GM19351 (cell line): Measurements from ENCODE around the gene RALGPS2.

Experiments
- ATAC-seq: cut with Tn5 transposase; IDR thresholded peaks from one replicate; pipeline ENCODE4 v1.9.1; 2021; ENCODE audit warnings: mild to moderate bottlenecking, moderate library complexity; ENCODE audit not compliant: unreplicated experiment

RALGPS2 gene

DNA sequence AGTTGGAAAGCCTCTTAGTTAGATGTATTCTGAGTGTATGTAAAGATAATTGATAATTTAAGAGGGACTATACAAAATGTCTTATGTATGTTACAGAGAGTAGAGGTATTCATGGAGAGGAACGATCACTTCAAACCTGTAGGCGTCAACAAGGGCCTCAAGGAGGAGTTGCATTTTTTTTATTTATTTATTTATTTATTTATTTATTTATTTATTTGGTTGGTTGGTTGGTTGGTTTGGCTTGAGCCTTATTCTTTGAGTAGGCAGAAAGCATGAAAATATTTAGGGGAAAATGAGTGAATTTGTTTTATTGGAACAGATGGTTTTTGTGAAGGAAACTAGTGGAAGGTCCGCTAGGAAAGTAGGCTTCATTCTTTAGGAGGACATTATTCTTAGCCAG lies 137.4 kb downstream of the RALGPS2 start:
- no peak for ATAC-seq

DNA sequence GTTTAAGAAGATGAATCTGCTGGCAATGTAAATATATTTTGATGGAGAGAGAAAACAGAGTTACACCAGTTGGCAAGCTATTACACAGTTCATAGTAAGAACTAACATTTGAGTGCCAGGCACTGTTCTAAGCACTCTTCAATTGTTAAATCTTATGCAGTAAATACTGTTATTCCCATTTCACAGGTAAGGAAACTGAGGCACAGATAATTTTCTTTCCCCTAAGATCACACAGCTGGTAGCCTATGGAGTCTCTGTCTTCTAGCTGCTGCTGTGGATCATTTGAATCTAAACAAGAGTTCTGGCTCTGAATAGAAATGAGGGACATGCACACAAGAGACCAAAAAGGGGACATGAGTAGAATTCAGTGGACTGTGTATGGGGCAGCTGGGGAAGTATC lies 137.8 kb downstream of the RALGPS2 start:
- ATAC-seq: no peak

DNA sequence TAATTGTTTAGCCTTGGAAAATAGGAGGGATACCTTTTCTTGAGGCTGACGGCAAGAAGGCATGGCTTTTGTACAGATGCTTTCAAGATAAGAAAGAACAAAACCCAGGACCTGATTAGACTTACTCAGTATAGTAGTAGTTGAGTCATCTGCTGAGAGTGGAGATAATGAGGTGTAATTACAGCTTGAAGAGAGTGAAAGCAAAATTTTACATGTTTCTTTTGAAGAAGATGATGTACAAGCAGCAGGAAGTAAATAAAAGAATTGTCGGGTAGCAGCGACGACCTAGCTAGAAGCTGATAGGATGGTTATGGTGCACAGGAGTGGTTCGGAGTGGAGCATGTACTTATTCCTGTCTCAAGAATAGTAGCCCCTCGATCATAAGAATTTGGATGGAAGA lies 139.3 kb downstream of the RALGPS2 start:
- no peak for ATAC-seq

DNA sequence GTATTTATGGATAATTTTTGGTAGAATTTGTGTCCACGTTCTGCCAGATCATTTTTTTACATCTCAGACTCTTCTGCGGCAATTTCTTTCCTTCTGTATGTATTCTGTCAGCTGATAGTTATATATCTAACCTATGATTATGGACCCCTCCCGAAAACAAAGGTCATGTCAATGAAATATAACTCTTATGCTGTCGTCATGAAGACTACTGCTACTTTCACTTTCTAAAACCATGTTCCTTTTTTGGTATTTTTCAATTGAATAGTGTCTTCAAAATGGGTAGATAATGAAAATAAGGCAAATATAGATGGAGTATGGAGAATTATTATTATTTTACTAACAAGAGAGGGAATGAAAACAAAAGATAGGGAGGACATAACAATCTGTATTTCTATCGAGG lies 142.6 kb downstream of the RALGPS2 start:
- ATAC-seq: no peak

DNA sequence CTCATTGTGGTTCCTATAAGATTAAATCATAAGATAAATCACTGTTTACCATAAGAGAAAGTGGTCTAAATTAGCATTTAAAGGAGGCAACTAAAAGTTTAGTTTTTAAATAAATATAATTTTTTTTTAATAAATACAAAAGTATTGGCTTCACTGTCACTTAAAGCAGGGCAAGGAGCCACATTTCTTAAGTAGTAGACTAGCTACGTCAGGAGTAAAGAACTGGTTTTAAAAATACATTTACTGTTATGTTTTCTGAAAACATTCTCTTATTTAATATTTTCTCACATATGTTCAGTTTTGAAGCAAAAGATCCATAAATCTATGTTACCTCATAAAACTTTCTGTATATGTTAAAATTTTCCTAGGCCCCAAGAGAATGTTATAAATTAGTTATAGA lies 143.7 kb downstream of the RALGPS2 start:
- ATAC-seq: no peak

DNA sequence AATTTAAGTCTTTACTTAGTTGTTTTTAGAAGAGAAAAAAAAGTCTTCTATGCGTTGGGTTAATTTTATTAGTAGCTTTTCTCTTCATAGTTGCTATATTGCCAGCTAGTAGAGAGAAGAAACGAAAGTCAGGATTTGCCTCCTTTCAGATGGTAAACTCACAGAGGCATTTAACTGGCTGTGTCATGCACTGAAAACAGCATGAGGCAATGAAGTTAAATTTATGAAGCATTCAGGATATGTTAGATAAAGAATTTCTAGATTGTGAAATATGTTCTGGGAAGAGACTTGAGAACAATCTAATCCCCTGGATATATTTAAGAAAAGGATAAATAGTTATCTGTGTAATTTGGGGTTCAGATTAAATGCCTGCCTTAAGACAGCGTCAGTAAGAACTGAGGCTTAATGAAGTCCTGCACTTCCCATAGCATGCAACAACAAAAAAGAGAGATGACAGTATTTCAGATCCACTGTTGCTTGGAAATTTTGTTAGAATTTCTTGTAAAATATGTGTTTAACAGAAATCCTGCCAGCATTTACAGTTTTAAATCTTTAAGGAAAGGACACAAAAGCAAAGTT lies 144.2 kb downstream of the RALGPS2 start:
- no peak for ATAC-seq

DNA sequence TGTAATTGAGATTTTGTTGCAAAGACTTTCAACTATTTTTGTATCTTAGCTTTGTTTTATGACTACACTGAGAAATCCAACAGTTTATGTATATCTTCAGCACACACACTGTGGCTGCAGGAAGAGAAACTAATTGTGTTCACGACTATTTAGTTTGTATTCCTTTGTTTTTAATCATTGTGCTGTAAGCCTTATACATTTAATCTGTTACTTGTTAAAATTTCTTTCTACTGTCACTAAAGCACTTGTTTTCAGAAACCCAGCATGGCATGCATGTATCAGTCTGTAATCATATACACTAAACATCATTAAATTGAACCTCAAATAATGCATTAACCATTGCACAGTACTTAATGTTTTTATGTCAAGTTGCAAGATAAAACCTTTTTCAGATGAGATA lies 145.2 kb downstream of the RALGPS2 start:
- no peak for ATAC-seq

DNA sequence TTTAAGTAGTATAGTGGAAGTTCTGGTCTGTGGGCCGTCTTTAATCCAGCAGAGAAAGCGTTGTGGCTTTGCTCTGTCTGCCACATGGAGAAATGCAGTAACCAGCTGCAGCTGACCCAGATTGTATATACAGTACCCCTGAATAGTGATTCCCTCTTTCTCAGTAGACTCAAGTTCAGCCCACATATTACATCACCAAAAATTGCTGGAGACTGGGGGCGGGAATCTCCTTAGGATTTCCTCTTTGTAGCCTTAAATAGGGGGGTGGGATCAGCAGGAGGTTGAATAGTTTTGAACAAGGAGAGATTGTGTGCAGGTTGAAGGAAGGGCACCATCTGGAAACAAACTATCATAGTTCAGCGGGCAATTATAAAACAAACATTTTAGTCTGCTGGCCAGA lies 145.9 kb downstream of the RALGPS2 start, which contains the start of gene ANGPTL1:
Gene ANGPTL1 (minus strand): TSS at position 134 of the 400 bp plus-strand sequence. CDS start 5,301 bp downstream, outside the sequence.
- ATAC-seq: no peak

DNA sequence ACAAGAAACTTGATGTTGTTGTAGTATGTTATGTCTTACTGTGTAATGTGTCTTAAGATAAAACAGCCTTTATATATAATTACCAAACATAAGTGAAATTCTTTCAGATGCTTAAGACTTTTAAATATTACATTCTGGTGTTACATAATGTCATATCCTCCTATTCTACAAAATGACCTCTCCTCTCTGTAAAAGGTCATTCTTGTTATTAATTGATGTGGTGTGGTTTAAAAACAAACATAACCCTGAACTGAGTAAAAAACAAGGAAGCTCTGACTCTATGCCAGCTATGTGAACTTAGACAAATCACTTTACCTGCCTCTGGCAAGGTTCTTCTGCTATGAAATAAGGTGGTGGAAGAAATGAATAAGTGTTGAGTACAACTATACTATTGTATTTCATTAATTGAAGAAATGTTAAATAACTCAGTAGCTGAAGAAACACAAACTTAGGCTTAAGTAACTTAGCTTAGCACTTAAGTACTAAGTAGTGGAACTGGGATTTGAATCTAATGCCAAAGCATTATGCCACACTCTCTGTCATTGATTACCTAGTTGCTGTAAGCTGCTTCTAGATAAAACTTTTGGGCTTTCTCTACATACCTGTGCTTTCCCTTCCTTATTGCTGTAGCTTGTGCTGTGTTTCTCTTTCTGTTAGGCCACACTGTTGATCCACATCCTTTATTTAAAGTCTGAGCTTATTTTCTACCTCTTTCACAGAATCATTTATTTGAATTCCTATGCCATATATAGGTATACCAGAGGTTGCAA lies 146.7 kb downstream of the RALGPS2 start:
- ATAC-seq: no peak

DNA sequence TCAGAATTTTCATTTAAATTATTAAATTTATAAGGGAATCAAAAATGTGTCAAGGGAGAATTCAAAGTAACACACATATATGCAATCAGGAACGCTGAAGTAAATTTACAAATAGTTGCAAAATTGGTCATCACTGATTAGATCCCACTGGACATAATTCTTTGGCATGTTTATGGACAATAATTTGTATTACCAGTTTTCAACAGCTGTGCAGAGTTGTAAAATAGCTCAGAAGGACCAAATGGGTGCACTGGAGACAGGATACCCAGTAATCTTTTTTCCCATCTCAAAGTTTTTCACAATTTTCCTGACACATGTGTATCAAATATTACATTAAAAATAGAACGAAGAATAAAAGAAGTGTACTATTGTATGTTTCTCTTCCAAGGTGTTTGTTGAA lies 149.9 kb downstream of the RALGPS2 start:
- no peak for ATAC-seq

DNA sequence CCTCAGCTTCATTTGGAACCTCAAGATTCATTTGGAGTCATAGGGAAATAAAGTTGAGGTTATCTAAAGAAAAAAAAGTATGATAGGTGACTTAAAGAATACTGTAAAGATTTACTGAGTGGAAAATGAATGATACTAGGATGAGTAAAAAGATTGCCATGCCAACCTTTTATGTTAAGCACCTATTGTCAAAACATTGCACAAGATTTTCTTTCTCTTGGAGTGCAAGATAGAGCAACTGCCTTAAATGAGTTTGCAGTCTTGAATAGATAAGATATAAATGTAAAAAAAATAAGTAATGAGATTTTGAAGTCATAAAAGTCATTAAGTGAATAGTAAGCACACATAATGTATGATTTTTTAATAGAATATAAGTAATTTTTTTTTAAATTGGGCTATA lies 150.9 kb downstream of the RALGPS2 start:
- no peak for ATAC-seq

DNA sequence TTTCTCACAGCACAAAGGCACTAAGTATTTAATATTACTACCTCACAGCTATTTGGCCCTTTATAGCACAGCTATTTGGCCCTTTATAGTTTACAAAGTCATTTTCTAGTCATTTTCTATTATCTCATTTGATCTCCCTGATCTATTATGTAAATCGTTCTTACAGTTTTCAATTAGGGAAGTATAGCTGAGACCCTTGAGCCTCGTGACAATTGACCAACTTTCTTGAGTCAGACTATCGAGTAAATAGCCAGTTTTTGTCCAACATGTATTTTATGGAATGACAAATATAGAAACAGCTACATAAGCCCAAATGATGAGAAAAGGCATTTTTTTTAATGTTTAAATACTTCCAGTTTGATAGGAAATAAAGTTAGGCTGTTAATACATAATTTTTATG lies 152.9 kb downstream of the RALGPS2 start:
- ATAC-seq: no peak

DNA sequence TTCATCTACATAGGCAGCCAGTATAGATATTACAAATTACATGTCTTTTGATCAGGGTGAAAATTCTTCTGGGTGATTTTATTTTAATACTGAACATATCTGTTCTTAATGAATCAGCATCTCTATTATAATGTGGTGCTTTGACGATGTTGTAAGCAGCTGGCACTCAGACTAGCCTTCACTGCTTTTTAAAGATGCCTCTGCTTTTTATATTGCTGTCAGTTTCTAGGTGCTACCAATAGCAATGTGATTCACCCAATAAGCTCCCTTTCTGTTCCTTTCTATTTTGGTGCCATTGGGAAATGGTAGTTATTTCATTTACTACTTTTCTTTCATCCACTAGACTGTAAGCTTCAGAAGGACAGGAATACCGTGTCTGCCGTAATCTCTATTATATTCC lies 156.9 kb downstream of the RALGPS2 start:
- ATAC-seq: no peak

DNA sequence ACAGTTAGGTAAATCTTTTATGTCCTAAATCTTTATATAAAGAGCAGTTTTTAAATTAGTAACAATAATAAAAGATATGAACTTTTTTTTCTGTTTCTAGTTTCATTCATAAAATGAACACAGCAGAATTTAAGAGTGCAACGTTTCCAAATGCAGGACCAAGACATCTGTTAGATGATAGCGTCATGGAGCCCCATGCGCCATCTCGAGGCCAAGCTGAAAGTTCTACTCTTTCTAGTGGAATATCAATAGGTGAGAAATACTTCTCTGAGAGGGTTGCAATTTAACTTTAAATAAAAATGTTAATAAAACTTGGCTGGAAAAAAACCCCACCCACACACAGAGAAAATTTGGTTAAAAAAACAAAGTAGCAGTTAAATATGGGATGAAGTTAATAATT lies 160.8 kb downstream of the RALGPS2 start:
- no peak for ATAC-seq

DNA sequence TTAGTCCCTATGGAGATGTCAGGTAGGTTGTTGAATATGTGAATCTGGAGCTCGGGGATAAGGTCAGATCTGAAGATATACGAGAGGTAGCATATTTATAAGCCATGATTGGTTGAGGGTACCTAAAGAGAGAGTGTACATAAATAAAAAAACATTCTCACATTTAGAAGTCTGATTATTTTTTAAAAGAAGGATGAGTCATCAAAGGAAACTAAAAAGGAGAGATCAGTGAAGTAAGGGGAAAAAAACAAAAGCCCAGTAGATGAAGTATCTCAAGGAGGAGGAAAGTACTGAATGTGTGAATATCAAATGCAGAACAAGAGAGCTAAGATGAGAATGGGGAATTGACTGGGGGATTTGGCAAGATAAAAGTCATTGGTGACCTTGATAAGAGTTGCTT lies 161.5 kb downstream of the RALGPS2 start:
- ATAC-seq: no peak

DNA sequence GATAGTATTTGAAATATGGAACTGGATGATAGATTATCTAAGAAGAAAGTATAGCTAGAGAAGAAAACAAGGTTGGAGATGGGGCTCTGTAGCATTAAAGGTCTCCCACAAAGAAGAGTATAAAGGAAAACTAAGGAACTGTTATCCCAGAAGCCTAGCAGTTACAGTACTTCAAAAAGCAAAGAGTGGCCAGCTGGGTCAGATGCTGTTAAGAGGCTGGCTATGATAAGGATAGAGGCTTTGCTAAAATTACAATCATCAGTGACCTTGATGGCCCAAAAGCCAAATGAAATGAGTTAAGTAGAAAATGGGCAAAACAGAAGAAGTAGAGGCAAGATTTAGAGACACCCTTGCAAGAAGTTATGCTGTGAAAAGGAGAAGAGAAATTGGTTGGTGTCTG lies 170.9 kb downstream of the RALGPS2 start:
- no peak for ATAC-seq

DNA sequence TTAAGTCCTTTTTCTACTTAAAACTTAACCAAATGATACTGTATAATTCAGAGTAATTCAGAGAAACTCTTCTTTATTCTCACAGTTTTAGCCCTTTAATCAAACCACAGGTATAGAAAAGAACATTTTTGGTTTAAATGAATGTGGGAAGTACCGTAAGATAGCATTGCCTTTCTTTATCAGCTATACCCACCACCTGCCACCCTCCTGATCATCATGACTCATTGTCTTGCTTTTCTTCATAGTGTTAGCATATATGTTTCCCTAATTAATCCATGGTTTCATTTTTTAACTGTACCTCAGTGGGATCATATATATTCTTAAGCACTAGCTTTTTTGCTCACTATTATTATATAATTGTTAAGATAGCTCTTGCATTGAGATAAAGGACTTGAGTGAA lies 173.4 kb downstream of the RALGPS2 start:
- ATAC-seq: no peak

DNA sequence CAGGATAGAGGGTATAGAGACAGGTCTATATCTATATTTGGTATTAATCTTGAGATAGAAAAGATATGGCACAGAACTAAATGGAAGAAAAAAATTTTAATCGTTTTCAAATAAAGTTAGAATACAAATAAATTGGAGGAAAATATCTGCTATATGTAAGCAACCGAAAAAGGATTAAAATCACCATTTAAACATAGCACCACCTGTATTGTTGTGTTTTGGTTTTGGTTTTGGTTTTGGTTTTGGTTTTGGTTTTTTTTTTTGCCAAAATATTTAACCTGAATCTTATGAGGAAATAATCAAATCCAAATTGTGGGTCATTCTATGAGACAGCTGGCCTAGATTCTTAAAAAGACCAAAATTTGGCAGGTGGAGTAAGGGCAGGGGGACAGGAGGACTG lies 174.4 kb downstream of the RALGPS2 start:
- no peak for ATAC-seq

DNA sequence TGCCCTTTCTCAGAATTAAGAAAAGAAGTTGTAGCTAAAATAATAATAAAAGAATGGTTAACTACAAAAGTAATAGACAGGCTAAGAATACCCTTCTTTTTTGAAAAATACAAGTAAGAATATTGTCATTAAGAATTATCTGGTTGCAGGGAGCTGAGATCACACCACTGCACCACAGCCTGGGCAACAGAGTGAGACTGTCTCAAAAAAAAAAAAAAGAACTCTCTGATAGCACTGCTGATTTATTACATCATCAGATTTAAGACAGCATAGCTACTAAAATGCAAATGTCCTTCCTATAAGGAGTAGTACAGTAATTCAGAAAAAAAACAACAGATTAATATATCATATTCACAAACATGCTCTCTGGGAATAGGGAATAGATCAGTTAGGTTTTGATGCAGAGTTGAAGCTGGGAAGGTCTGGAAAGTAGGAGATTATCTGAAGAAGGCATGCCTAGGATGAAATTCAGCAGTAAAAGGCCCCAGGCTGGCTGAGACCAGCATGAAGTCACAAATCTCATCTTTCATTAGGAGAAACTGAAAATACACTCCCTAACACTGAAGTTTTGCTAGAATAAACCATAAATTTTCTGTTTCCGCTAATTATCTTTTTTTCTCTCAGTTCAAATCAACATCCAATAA lies 176.6 kb downstream of the RALGPS2 start:
- no peak for ATAC-seq

DNA sequence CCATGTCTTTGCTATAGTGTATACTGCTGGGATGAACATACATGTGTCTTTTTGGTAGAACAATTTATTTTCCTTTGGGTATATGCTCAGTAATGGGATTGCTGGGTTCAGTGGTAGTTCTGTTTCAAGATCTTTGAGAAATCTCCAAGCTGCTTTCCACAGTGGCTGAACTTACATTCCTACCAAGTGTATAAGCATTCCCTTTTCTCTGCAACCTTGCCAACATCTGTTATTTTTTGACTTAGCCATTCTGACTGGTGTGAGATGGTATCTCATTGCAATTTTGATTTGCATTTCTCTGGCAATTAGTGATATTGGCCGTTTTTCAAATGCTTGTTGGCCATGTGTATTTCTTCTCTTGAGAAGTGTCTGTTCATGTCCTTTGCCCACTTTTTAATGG lies 183.3 kb downstream of the RALGPS2 start:
- ATAC-seq: no peak

DNA sequence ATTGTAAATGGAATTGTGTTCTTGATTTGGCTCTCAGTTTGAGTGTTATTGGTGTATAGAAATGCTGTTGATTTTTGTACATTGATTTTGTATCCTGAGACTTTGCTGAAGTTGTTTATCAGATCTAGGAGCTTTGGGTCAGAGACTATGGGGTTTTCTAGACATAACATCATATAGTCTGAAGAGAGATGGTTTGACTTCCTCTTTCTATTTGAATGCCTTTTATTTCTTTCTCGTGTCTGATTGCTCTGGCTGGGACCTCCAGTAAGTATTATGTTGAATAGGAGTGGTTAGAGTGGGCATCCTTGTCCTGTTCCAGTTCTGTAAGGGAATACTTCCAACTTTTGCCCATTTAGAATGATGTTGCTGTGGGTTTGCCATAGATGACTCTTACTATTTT lies 185.0 kb downstream of the RALGPS2 start:
- no peak for ATAC-seq

DNA sequence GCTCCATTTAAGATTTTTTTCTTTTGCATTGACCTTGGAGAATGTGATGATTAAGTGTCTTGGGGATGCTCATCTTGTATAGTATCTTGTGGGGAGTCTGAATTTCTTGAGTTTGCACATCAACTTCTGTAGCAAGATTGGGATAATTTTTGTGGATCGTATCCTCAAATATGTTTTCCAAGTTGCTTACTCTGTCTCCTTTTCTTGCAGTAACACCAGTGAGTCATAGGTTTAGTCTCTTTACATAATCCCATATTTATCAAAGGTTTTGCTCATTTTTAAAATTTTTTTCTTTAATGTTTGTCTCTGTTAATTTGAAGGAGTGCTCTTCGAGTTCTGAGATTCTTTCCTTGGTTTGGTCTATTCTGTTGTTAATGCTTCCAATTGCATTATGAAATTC lies 187.6 kb downstream of the RALGPS2 start:
- ATAC-seq: no peak
